ENCODE data around the gene ITM2A.

GRCh38 chrX:79375340-79375739 lies 8.2 kb upstream of the ITM2A start:
- TF ChIP-seq CTCF (IDR thresholded peaks at IDR 0.05) (no peak), POLR2A (IDR thresholded peaks at IDR 0.05) (no peak), POLR2AphosphoS5 (IDR thresholded peaks at IDR 0.05) (no peak), EP300 (IDR thresholded peaks at IDR 0.05; ENCODE audit: low read depth) (no peak)
